ENCODE results near the gene CYTH3. TPM values are rescaled to one million over a fixed set of nuclear protein-coding genes. Genes with fewer than 3 reads are reported as not detected.

CYTH3 gene
- total and polyA plus RNA-seq, 9 of the 15 experiments (the other 6 are each of a cell fraction or from before 2014, with no cell fraction given), result 0.25 to 15.2 (median 11.4) TPM

GRCh38 chr7:6172910-6173295 lies 99.5 kb downstream of the CYTH3 start (continued):
- TF ChIP-seq PRPF4 (IDR thresholded peaks at IDR 0.05; ENCODE audit: insufficient read depth, low read depth, low read length, poor library complexity, severe bottlenecking), result no peak
- TF ChIP-seq CTCFL (IDR thresholded peaks at IDR 0.05; ENCODE audit: borderline replicate concordance, insufficient read depth, low read depth, low read length, poor library complexity, severe bottlenecking), result no peak
- TF ChIP-seq TEAD4 (IDR thresholded peaks at IDR 0.05; ENCODE audit: low read length), result no peak
- no peak for TF ChIP-seq TEAD4 (CRISPR knock-in tag; IDR thresholded peaks at IDR 0.05; ENCODE audit: borderline replicate concordance)
- no peak for TF ChIP-seq GATAD2A (IDR thresholded peaks at IDR 0.05)
- TF ChIP-seq ZNF41 (CRISPR knock-in tag; conservative IDR thresholded peaks at IDR 0.05), result no peak
- no peak for TF ChIP-seq CREB1 (IDR thresholded peaks at IDR 0.05)
- no peak for TF ChIP-seq CREB1 (CRISPR knock-in tag; IDR thresholded peaks at IDR 0.05)
- no peak for TF ChIP-seq ZNF766 (CRISPR knock-in tag; conservative IDR thresholded peaks at IDR 0.05)
- TF ChIP-seq MLLT1 (IDR thresholded peaks at IDR 0.05), result no peak
- TF ChIP-seq C11orf30 (IDR thresholded peaks at IDR 0.05; ENCODE audit: low read depth), result no peak
- no peak for TF ChIP-seq MED1 (CRISPR knock-in tag; IDR thresholded peaks at IDR 0.05; ENCODE audit: borderline replicate concordance)

Data from K562 (cell line).